Duodenal mucosa (tissue), 2 donors: ENCODE measurements around the gene TSGA10IP.

Experiments
- H3K27ac ChIP-seq: one replicate; pipeline ENCODE4 v1.7.0; 2013; ENCODE audit warnings: low read depth, low read length
- H3K27me3 ChIP-seq, 2 donors: one replicate each; pipeline ENCODE4 v1.7.0; 2013; ENCODE audit warnings: low read length in 2 of 2, control low read depth in 1 of 2; ENCODE audit not compliant: insufficient read depth in 2 of 2, control insufficient read depth in 1 of 2
- H3K36me3 ChIP-seq, 2 donors: one replicate each; pipeline ENCODE4 v1.7.0; 2013; ENCODE audit warnings: low read length in 2 of 2, control low read depth in 1 of 2; ENCODE audit not compliant: insufficient read depth in 2 of 2, control insufficient read depth in 1 of 2
- H3K4me1 ChIP-seq, 2 donors: one replicate each; pipeline ENCODE4 v1.7.0; 2013; ENCODE audit warnings: low read length in 2 of 2, control low read depth in 1 of 2; ENCODE audit not compliant: insufficient read depth in 2 of 2, control insufficient read depth in 1 of 2
- H3K4me3 ChIP-seq, 2 donors: one replicate each; pipeline ENCODE4 v1.7.0; 2013; ENCODE audit warnings: low read length in 2 of 2, low read depth in 1 of 2
- H3K9ac ChIP-seq, 2 donors: one replicate each; pipeline ENCODE4 v1.7.0; 2013; ENCODE audit warnings: low read length in 2 of 2, low read depth in 1 of 2
- H3K9me3 ChIP-seq, 2 donors: one replicate each; pipeline ENCODE4 v1.7.0; 2013; ENCODE audit warnings: low read length in 2 of 2, control low read depth in 1 of 2; ENCODE audit not compliant: control insufficient read depth in 1 of 2

Gene TSGA10IP

GRCh38 chr11:65927904-65928397 lies 17.3 kb upstream of the TSGA10IP start:
- H3K36me3 ChIP-seq: peaks cover 0 to 5% of the 10 kb centered on the region in 2 donors
- peak overlapping the region in 1 of 2 donors; percentile 25 for H3K9ac ChIP-seq
- H3K9me3 ChIP-seq: no peaks in the 10 kb centered on the region
- H3K27ac ChIP-seq: peak overlapping the region; percentile 12
- peak overlapping the region; percentile 18 to 45 for H3K4me3 ChIP-seq
- H3K27me3 ChIP-seq: no peaks in the 10 kb centered on the region
- H3K4me1 ChIP-seq: peaks cover 0 to 16% of the 10 kb centered on the region in 2 donors

- Histone ChIP-seq H3K27ac (no peak overlapping the region), H3K4me1 (peaks cover 0 to 16% of the 10 kb centered on the region in 2 donors), H3K9ac (no peak overlapping the region), H3K4me3 (no peak overlapping the region), H3K27me3 (no peaks in the 10 kb centered on the region), H3K9me3 (no peaks in the 10 kb centered on the region), H3K36me3 (no peaks in the 10 kb centered on the region)
Observed at GRCh38 chr11:65928667-65929066, 16.6 kb upstream of the TSGA10IP start.

GRCh38 chr11:65931773-65932557 lies 13.3 kb upstream of the TSGA10IP start:
- H3K9me3 ChIP-seq: no peaks in the 10 kb centered on the region
- H3K27me3 ChIP-seq: no peaks in the 10 kb centered on the region
- no peak overlapping the region for H3K27ac ChIP-seq
- H3K4me3 ChIP-seq: no peak overlapping the region
- no peak overlapping the region for H3K9ac ChIP-seq
- peaks cover 0 to 16% of the 10 kb centered on the region in 2 donors for H3K4me1 ChIP-seq
- no peaks in the 10 kb centered on the region for H3K36me3 ChIP-seq

GRCh38 chr11:65932558-65932919 lies 12.7 kb upstream of the TSGA10IP start:
- H3K27ac ChIP-seq: no peak overlapping the region
- H3K9ac ChIP-seq: no peak overlapping the region
- peaks cover 0 to 12% of the 10 kb centered on the region in 2 donors for H3K4me1 ChIP-seq
- peaks cover 0 to 2% of the 10 kb centered on the region in 2 donors for H3K27me3 ChIP-seq
- no peaks in the 10 kb centered on the region for H3K9me3 ChIP-seq
- no peak overlapping the region for H3K4me3 ChIP-seq
- H3K36me3 ChIP-seq: no peaks in the 10 kb centered on the region

GRCh38 chr11:65934014-65934413 lies 11.3 kb upstream of the TSGA10IP start:
- Histone ChIP-seq H3K27me3 (peaks cover 0 to 3% of the 10 kb centered on the region in 2 donors), H3K27ac (no peak overlapping the region), H3K4me1 (peaks cover 0 to 1% of the 10 kb centered on the region in 2 donors), H3K9me3 (no peaks in the 10 kb centered on the region), H3K4me3 (no peak overlapping the region), H3K9ac (no peak overlapping the region), H3K36me3 (no peaks in the 10 kb centered on the region)

- Histone ChIP-seq H3K9me3 (no peaks in the 10 kb centered on the region), H3K4me3 (no peak overlapping the region), H3K36me3 (no peaks in the 10 kb centered on the region), H3K9ac (no peak overlapping the region), H3K27ac (no peak overlapping the region), H3K27me3 (peaks cover 0 to 9% of the 10 kb centered on the region in 2 donors), H3K4me1 (no peaks in the 10 kb centered on the region)
Observed at GRCh38 chr11:65937766-65938165, 7.5 kb upstream of the TSGA10IP start.

- Histone ChIP-seq H3K36me3 (no peaks in the 10 kb centered on the region), H3K9me3 (no peaks in the 10 kb centered on the region), H3K9ac (no peak overlapping the region), H3K27ac (no peak overlapping the region), H3K4me1 (no peaks in the 10 kb centered on the region), H3K4me3 (no peak overlapping the region), H3K27me3 (peaks cover 0 to 9% of the 10 kb centered on the region in 2 donors)
Observed at GRCh38 chr11:65941720-65942310, 3.5 kb upstream of the TSGA10IP start.

GRCh38 chr11:65942531-65942930 lies 2.7 kb upstream of the TSGA10IP start:
- H3K4me3 ChIP-seq: no peak overlapping the region
- no peak overlapping the region for H3K27ac ChIP-seq
- no peak overlapping the region for H3K9ac ChIP-seq
- no peaks in the 10 kb centered on the region for H3K4me1 ChIP-seq
- H3K27me3 ChIP-seq: peaks cover 0 to 7% of the 10 kb centered on the region in 2 donors
- H3K36me3 ChIP-seq: no peaks in the 10 kb centered on the region
- no peaks in the 10 kb centered on the region for H3K9me3 ChIP-seq

- Histone ChIP-seq H3K27me3 (peaks cover 0 to 6% of the 10 kb centered on the region in 2 donors), H3K4me1 (no peaks in the 10 kb centered on the region), H3K27ac (no peak overlapping the region), H3K36me3 (no peaks in the 10 kb centered on the region), H3K4me3 (no peak overlapping the region), H3K9ac (no peak overlapping the region), H3K9me3 (no peaks in the 10 kb centered on the region)
Observed at GRCh38 chr11:65944191-65944590, 1.1 kb upstream of the TSGA10IP start.

- Histone ChIP-seq H3K9ac (no peak overlapping the region), H3K27ac (no peak overlapping the region), H3K4me3 (no peak overlapping the region), H3K36me3 (no peaks in the 10 kb centered on the region), H3K9me3 (no peaks in the 10 kb centered on the region), H3K4me1 (no peaks in the 10 kb centered on the region), H3K27me3 (peaks cover 0 to 6% of the 10 kb centered on the region in 2 donors)
Observed at GRCh38 chr11:65944767-65945166, 513 bp upstream of the TSGA10IP start.
